ENCODE results near the gene ZNF213.
A peak's percentile ranks its signal among the peaks of the same experiment; 100 is the strongest.

DNA sequence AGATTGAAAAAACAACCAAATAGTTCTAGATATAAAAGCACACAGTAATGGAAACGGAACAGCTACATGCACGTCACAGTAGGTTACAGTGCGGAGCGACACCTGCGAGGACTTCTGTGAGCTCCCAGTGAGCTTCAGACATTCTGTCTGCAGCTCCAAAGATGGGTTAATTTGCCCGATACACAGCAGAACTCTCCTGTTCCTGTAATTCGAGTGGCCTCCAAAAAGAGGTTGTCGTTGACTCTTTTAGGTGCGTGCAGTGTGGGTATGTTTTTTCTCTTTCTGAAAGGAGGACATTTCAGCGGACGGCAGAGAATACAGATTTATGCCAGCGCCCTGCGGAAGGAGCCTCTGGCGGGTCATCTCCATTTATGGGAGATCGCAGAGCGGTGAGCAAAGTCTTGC is 56.1 kb downstream of the ZNF213 start:
- TF ChIP-seq ZSCAN30 (tag by site-specific recombination; IDR thresholded peaks at IDR 0.05): no peak
- TF ChIP-seq YY1 (tag by site-specific recombination; IDR thresholded peaks at IDR 0.05): no peak
- TF ChIP-seq, protein P1, sequence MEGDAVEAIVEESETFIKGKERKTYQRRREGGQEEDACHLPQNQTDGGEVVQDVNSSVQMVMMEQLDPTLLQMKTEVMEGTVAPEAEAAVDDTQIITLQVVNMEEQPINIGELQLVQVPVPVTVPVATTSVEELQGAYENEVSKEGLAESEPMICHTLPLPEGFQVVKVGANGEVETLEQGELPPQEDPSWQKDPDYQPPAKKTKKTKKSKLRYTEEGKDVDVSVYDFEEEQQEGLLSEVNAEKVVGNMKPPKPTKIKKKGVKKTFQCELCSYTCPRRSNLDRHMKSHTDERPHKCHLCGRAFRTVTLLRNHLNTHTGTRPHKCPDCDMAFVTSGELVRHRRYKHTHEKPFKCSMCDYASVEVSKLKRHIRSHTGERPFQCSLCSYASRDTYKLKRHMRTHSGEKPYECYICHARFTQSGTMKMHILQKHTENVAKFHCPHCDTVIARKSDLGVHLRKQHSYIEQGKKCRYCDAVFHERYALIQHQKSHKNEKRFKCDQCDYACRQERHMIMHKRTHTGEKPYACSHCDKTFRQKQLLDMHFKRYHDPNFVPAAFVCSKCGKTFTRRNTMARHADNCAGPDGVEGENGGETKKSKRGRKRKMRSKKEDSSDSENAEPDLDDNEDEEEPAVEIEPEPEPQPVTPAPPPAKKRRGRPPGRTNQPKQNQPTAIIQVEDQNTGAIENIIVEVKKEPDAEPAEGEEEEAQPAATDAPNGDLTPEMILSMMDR (tag by site-specific recombination; IDR thresholded peaks at IDR 0.05): no peak
- TF ChIP-seq ZNF239 (tag by site-specific recombination; IDR thresholded peaks at IDR 0.05): no peak
- TF ChIP-seq ZNF121 (tag by site-specific recombination; IDR thresholded peaks at IDR 0.05): no peak
- no peak for TF ChIP-seq ZNF548 (tag by site-specific recombination; IDR thresholded peaks at IDR 0.05)
- TF ChIP-seq ZNF768 (tag by site-specific recombination; IDR thresholded peaks at IDR 0.05): 0 out of 2 replicates have a peak, but pooled peaks have one; percentile 28
- TF ChIP-seq ZNF274 (IDR thresholded peaks at IDR 0.05; ENCODE audit: low read length): no peak
- no peak for TF ChIP-seq ZNF274 (tag by site-specific recombination; IDR thresholded peaks at IDR 0.05; ENCODE audit: borderline replicate concordance)
- TF ChIP-seq, protein P2, sequence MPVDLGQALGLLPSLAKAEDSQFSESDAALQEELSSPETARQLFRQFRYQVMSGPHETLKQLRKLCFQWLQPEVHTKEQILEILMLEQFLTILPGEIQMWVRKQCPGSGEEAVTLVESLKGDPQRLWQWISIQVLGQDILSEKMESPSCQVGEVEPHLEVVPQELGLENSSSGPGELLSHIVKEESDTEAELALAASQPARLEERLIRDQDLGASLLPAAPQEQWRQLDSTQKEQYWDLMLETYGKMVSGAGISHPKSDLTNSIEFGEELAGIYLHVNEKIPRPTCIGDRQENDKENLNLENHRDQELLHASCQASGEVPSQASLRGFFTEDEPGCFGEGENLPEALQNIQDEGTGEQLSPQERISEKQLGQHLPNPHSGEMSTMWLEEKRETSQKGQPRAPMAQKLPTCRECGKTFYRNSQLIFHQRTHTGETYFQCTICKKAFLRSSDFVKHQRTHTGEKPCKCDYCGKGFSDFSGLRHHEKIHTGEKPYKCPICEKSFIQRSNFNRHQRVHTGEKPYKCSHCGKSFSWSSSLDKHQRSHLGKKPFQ (tag by site-specific recombination; IDR thresholded peaks at IDR 0.05): no peak
- no peak for TF ChIP-seq ZNF302 (tag by site-specific recombination; IDR thresholded peaks at IDR 0.05; ENCODE audit: low read depth)
- TF ChIP-seq ZBTB21 (tag by site-specific recombination; IDR thresholded peaks at IDR 0.05): no peak

Data from HEK293 (cell line).